Stimulated activated CD4-positive, alpha-beta T cell treated with anti-CD3 and anti-CD28 coated beads, Interleukin-2, amount 100 ng/mL, for 24 hours (primary cell): ENCODE results near the gene PPP2R2D.

Experiments used
- DNase-seq, 2 donors: peaks; one replicate each; pipeline ENCODE4 v3.0.0-alpha.2; 2020

PPP2R2D gene

GRCh38 chr10:131900350-131901152, at the start of gene PPP2R2D:
PPP2R2D (plus strand) TSS chr10:131901008; CDS start chr10:131901149, 141 bp downstream.
- DNase-seq, result peak; percentile 94 to 95

- DNase-seq, result no peak
Observed at GRCh38 chr10:131851346-131851745, 49.5 kb upstream of the PPP2R2D start.

GRCh38 chr10:131852176-131852822, 48.5 kb upstream of the PPP2R2D start:
- no peak for DNase-seq

- no peak for DNase-seq
Observed at GRCh38 chr10:131852823-131853609, 47.8 kb upstream of the PPP2R2D start.

- DNase-seq, result no peak
Observed at GRCh38 chr10:131853610-131853964, 47.2 kb upstream of the PPP2R2D start.

- no peak for DNase-seq
Observed at GRCh38 chr10:131854579-131855335, 46.1 kb upstream of the PPP2R2D start.

- no peak for DNase-seq
Observed at GRCh38 chr10:131855461-131856401, 45.1 kb upstream of the PPP2R2D start.

- DNase-seq, result no peak
Observed at GRCh38 chr10:131856441-131857094, 44.2 kb upstream of the PPP2R2D start.

- DNase-seq, result no peak
Observed at GRCh38 chr10:131857156-131858117, 43.4 kb upstream of the PPP2R2D start.

GRCh38 chr10:131858118-131858515, 42.7 kb upstream of the PPP2R2D start:
- no peak for DNase-seq

GRCh38 chr10:131858583-131859340, 42.0 kb upstream of the PPP2R2D start:
- no peak for DNase-seq

- DNase-seq, result no peak
Observed at GRCh38 chr10:131859341-131860020, 41.3 kb upstream of the PPP2R2D start.

- DNase-seq, result no peak
Observed at GRCh38 chr10:131860311-131860710, 40.5 kb upstream of the PPP2R2D start.

- no peak for DNase-seq
Observed at GRCh38 chr10:131860806-131861440, 39.9 kb upstream of the PPP2R2D start.

GRCh38 chr10:131862548-131862947, 38.3 kb upstream of the PPP2R2D start:
- no peak for DNase-seq

GRCh38 chr10:131865223-131865917, 35.4 kb upstream of the PPP2R2D start:
- no peak for DNase-seq

- DNase-seq, result no peak
Observed at GRCh38 chr10:131866673-131867072, 34.1 kb upstream of the PPP2R2D start.
